HL-60 (cell line): ENCODE measurements around the gene PPP1CC.

Source experiments
- DNase-seq, 2 experiments: peaks; one replicate each; pipeline ENCODE4 v3.0.0-alpha.2; 2010 to 2020; ENCODE audit warnings: low read depth in 1 of 2, low spot score in 1 of 2
- H3K27ac ChIP-seq: fragments of 250-450 bp; sonication (Bioruptor Pico); replicated peaks from 2 replicates; pipeline ENCODE4 v1.5.1; 2020; ENCODE audit warnings: mild to moderate bottlenecking, moderate library complexity
- H3K27me3 ChIP-seq: fragments of 250-450 bp; sonication (Bioruptor Pico); 2 replicates; pipeline ENCODE4 v1.5.1; 2021; ENCODE audit warnings: mild to moderate bottlenecking, moderate library complexity; ENCODE audit not compliant: insufficient read depth, poor library complexity, severe bottlenecking
- H3K4me3 ChIP-seq: replicated peaks from 2 replicates; pipeline ENCODE4 v1.5.1; 2011; ENCODE audit warnings: mild to moderate bottlenecking, control low read depth, low read length; ENCODE audit not compliant: insufficient read depth
- CTCF ChIP-seq: IDR thresholded peaks from one replicate; pipeline ENCODE4 v1.5.1; 2011; ENCODE audit warnings: low read length, control low read depth, inconsistent platforms; ENCODE audit not compliant: insufficient read depth
- GABPA ChIP-seq: IDR thresholded peaks from 2 replicates; pipeline ENCODE4 v1.6.1; 2012; ENCODE audit warnings: low read depth
- POLR2AphosphoS5 ChIP-seq: IDR thresholded peaks from 2 replicates; pipeline ENCODE4 v1.6.1; 2012; ENCODE audit warnings: low read depth
- REST ChIP-seq: IDR thresholded peaks from 2 replicates; pipeline ENCODE4 v1.6.1; 2012; ENCODE audit warnings: low read depth; ENCODE audit not compliant: insufficient replicate concordance
- SPI1 ChIP-seq: IDR thresholded peaks from 2 replicates; pipeline ENCODE4 v1.6.1; 2012; ENCODE audit warnings: low read depth, mild to moderate bottlenecking, borderline replicate concordance

Gene PPP1CC

GRCh38 chr12:110742096-110742717 lies 484 bp downstream of the PPP1CC start:
- H3K27ac ChIP-seq, result peak overlapping the region; percentile 88
- peak overlapping the region; percentile 87 for H3K4me3 ChIP-seq
- no peaks in the 10 kb centered on the region for H3K27me3 ChIP-seq
- no peak for TF ChIP-seq GABPA
- TF ChIP-seq POLR2AphosphoS5, result no peak; the same call in 1 of the 2 replicates
- TF ChIP-seq REST, result no peak
- no peak for TF ChIP-seq CTCF
- TF ChIP-seq SPI1, result no peak
- DNase-seq, result peak in 1 of 2 experiments; percentile 25

- DNase-seq, result peak in 1 of 2 experiments; percentile 55
- peak overlapping the region; percentile 87 for H3K4me3 ChIP-seq
- no peak for TF ChIP-seq CTCF
- peak; percentile 42; the same call in 1 of the 2 replicates for TF ChIP-seq SPI1
- no peak for TF ChIP-seq REST
- peak; percentile 46; the same call in 1 of the 2 replicates for TF ChIP-seq POLR2AphosphoS5
- no peaks in the 10 kb centered on the region for H3K27me3 ChIP-seq
- H3K27ac ChIP-seq, result peak overlapping the region; percentile 88
Measured at GRCh38 chr12:110741341-110742095, 1.2 kb downstream of the PPP1CC start.

- TF ChIP-seq POLR2AphosphoS5 (no peak), REST (no peak), SPI1 (no peak), GABPA (no peak), CTCF (no peak)
- no peak for DNase-seq
- no peak overlapping the region for H3K27ac ChIP-seq
- H3K4me3 ChIP-seq, result peak overlapping the region; percentile 28
- no peaks in the 10 kb centered on the region for H3K27me3 ChIP-seq
Measured at GRCh38 chr12:110739894-110740293, 2.8 kb downstream of the PPP1CC start.
